Measurements from ENCODE around the gene HAAO.

The HAAO gene

GRCh38 chr2:42795841-42796301, 3.5 kb upstream of the HAAO start:
- CTCF ChIA-PET: no interaction called here
- peak overlapping the region; percentile 46; the same call in 1 of the 2 replicates for H3K27ac ChIP-seq
- TF ChIP-seq CTCF (conservative IDR thresholded peaks at IDR 0.05; ENCODE audit: low read depth): no peak
- POLR2A ChIA-PET (ENCODE audit: low non-redundant PET): interaction anchor here (1.2 kb wide), 1 partner anchor 15 kb away, joined by 3 read pairs; no protein-coding TSS in a partner anchor
- peak; percentile 50 for DNase-seq (ENCODE audit: low spot score)

- TF ChIP-seq CTCF (conservative IDR thresholded peaks at IDR 0.05; ENCODE audit: low read depth): no peak
- DNase-seq (ENCODE audit: low spot score): no peak
- CTCF ChIA-PET: no interaction called here
- POLR2A ChIA-PET (ENCODE audit: low non-redundant PET): no interaction called here
- no peak overlapping the region for H3K27ac ChIP-seq
Measured at GRCh38 chr2:42795275-42795674, 2.9 kb upstream of the HAAO start.

GRCh38 chr2:42794271-42795046, 2.1 kb upstream of the HAAO start:
- no peak for TF ChIP-seq CTCF (conservative IDR thresholded peaks at IDR 0.05; ENCODE audit: low read depth)
- CTCF ChIA-PET: interaction anchor here (0.6 kb wide), 1 partner anchor 97 kb away, joined by 3 read pairs; no protein-coding TSS in a partner anchor
- H3K27ac ChIP-seq: no peak overlapping the region
- DNase-seq (ENCODE audit: low spot score): no peak
- POLR2A ChIA-PET (ENCODE audit: low non-redundant PET): no interaction called here

- CTCF ChIA-PET: interaction anchor here (0.6 kb wide), 1 partner anchor 96 kb away, joined by 3 read pairs; no protein-coding TSS in a partner anchor
- DNase-seq (ENCODE audit: low spot score): no peak
- TF ChIP-seq CTCF (conservative IDR thresholded peaks at IDR 0.05; ENCODE audit: low read depth): no peak
- POLR2A ChIA-PET (ENCODE audit: low non-redundant PET): no interaction called here
- H3K27ac ChIP-seq: no peak overlapping the region
Measured at GRCh38 chr2:42793334-42794270, 1.2 kb upstream of the HAAO start.

GRCh38 chr2:42792087-42792582, 248 bp downstream of the HAAO start:
- ChIA-PET CTCF (interaction anchor here (0.7 kb wide), 1 partner anchor 303 kb away, joined by 4 read pairs; no protein-coding TSS in a partner anchor), POLR2A (ENCODE audit: low non-redundant PET) (interaction anchor here (0.5 kb wide), 1 partner anchor 18 kb away, joined by 3 read pairs; no protein-coding TSS in a partner anchor)
- TF ChIP-seq CTCF (conservative IDR thresholded peaks at IDR 0.05; ENCODE audit: low read depth): no peak
- no peak overlapping the region for H3K27ac ChIP-seq
- DNase-seq (ENCODE audit: low spot score): no peak

GRCh38 chr2:42791606-42792005, 777 bp downstream of the HAAO start:
- ChIA-PET POLR2A (ENCODE audit: low non-redundant PET) (interaction anchor here (0.5 kb wide), 1 partner anchor 19 kb away, joined by 3 read pairs; no protein-coding TSS in a partner anchor), CTCF (interaction anchor here (0.6 kb wide), 1 partner anchor 749 kb away, joined by 3 read pairs; no protein-coding TSS in a partner anchor)
- DNase-seq (ENCODE audit: low spot score): no peak
- H3K27ac ChIP-seq: no peak overlapping the region
- TF ChIP-seq CTCF (conservative IDR thresholded peaks at IDR 0.05; ENCODE audit: low read depth): no peak

Data from RWPE1 (cell line).